ENCODE results near the gene CHRNG. TPM values are rescaled to one million over a fixed set of nuclear protein-coding genes. Genes with fewer than 3 reads are reported as not detected.

Gene CHRNG
- total and polyA plus RNA-seq, 2 experiments from 2014 or later: not detected

DNA sequence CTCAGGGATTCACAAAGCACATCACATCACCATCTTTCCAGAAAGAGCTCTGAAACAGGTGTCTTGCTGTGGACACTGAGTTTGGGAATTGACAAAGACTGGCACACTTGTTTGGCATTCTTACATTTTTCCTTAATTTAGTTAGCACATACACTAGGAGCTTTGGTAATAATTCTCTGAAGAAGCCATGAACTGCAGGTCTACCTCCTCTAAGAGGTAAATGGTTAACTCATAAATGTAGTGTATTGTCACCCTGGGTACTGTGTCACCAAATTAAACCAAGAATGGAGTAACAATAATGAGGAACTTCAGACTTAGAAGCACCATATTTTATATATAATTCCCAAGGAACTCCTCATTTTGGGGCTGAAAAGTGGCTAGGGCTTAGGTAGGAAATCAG is 33.5 kb downstream of the CHRNG start:
- no peak for DNase-seq (ENCODE audit: low spot score)
- H4K20me1 ChIP-seq (ENCODE audit: insufficient read depth, poor library complexity, severe bottlenecking): no peaks in the 10 kb centered on the region
- no peak overlapping the region for H2AFZ ChIP-seq
- H3K4me2 ChIP-seq: no peak overlapping the region
- H3K9me2 ChIP-seq (replicated peaks; ENCODE audit: insufficient read depth): no peaks in the 10 kb centered on the region
- H3K9me3 ChIP-seq (ENCODE audit: low read depth): no peaks in the 10 kb centered on the region
- H3K27ac ChIP-seq: peak overlapping the region; percentile 29
- TF ChIP-seq EZH2phosphoT487 (IDR thresholded peaks at IDR 0.05; ENCODE audit: low read depth, severe bottlenecking, unreplicated experiment) (no peak), EZH2 (IDR thresholded peaks at IDR 0.05; ENCODE audit: borderline replicate concordance) (no peak)
- TF ChIP-seq, protein P1, sequence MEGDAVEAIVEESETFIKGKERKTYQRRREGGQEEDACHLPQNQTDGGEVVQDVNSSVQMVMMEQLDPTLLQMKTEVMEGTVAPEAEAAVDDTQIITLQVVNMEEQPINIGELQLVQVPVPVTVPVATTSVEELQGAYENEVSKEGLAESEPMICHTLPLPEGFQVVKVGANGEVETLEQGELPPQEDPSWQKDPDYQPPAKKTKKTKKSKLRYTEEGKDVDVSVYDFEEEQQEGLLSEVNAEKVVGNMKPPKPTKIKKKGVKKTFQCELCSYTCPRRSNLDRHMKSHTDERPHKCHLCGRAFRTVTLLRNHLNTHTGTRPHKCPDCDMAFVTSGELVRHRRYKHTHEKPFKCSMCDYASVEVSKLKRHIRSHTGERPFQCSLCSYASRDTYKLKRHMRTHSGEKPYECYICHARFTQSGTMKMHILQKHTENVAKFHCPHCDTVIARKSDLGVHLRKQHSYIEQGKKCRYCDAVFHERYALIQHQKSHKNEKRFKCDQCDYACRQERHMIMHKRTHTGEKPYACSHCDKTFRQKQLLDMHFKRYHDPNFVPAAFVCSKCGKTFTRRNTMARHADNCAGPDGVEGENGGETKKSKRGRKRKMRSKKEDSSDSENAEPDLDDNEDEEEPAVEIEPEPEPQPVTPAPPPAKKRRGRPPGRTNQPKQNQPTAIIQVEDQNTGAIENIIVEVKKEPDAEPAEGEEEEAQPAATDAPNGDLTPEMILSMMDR (IDR thresholded peaks at IDR 0.05; ENCODE audit: poor library complexity): no peak
- no peaks in the 10 kb centered on the region for H3K79me2 ChIP-seq
- H3K4me3 ChIP-seq: no peak overlapping the region
- H3K27me3 ChIP-seq: no peaks in the 10 kb centered on the region
- H3K36me3 ChIP-seq (replicated peaks; ENCODE audit: insufficient read depth, low read depth): no peaks in the 10 kb centered on the region
- H3K4me1 ChIP-seq (ENCODE audit: insufficient read depth): no peaks in the 10 kb centered on the region

DNA sequence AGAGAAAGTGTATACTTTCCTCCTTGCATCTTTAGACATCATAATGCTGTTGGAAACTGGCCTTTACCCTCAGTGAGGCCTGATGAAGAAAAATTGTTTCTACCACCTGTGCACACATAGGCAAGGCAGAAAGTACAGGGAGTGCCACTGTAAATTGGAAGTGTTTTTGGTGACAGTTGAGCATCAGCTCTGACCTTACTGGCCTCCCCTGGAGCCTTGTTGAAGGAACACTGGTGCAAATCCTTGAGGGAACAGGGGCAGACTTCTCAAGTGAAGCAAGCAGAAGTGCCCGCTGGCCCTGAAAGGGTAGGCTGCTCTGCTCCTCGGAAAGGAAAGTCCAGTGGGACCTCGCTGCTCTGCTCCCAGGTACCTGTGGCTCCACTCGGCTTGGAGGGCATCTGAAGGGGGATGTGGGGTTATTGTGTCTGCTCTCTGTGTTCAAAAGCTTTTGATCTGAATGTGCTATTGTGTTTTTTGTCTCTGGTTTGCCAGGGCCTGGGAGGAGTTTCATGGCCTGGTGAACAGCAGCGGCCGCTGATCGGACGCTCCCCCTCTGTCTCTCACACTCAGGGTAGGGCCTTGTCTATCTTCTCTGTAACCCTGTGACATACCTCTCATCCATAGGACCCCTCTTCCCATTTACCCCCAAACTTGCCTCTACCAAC is 34.4 kb downstream of the CHRNG start:
- no peak for DNase-seq (ENCODE audit: low spot score)
- no peaks in the 10 kb centered on the region for H3K27me3 ChIP-seq
- no peaks in the 10 kb centered on the region for H4K20me1 ChIP-seq (ENCODE audit: insufficient read depth, poor library complexity, severe bottlenecking)
- H2AFZ ChIP-seq: no peak overlapping the region
- TF ChIP-seq EZH2 (IDR thresholded peaks at IDR 0.05; ENCODE audit: borderline replicate concordance) (no peak), EZH2phosphoT487 (IDR thresholded peaks at IDR 0.05; ENCODE audit: low read depth, severe bottlenecking, unreplicated experiment) (no peak)
- TF ChIP-seq, protein P1 (IDR thresholded peaks at IDR 0.05; ENCODE audit: poor library complexity): no peak
- no peak overlapping the region for H3K4me2 ChIP-seq
- WGBS (ENCODE audit: low lambda C conversion rate, missing lambda C conversion rate): 98% methylated on average over 8 of the region's 8 CpGs
- no peaks in the 10 kb centered on the region for H3K9me2 ChIP-seq (replicated peaks; ENCODE audit: insufficient read depth)
- peak overlapping the region; percentile 77 for H3K27ac ChIP-seq
- H3K4me3 ChIP-seq: no peak overlapping the region
- no peaks in the 10 kb centered on the region for H3K4me1 ChIP-seq (ENCODE audit: insufficient read depth)
- no peaks in the 10 kb centered on the region for H3K36me3 ChIP-seq (replicated peaks; ENCODE audit: insufficient read depth, low read depth)
- H3K9me3 ChIP-seq (ENCODE audit: low read depth): no peaks in the 10 kb centered on the region
- no peaks in the 10 kb centered on the region for H3K79me2 ChIP-seq

DNA sequence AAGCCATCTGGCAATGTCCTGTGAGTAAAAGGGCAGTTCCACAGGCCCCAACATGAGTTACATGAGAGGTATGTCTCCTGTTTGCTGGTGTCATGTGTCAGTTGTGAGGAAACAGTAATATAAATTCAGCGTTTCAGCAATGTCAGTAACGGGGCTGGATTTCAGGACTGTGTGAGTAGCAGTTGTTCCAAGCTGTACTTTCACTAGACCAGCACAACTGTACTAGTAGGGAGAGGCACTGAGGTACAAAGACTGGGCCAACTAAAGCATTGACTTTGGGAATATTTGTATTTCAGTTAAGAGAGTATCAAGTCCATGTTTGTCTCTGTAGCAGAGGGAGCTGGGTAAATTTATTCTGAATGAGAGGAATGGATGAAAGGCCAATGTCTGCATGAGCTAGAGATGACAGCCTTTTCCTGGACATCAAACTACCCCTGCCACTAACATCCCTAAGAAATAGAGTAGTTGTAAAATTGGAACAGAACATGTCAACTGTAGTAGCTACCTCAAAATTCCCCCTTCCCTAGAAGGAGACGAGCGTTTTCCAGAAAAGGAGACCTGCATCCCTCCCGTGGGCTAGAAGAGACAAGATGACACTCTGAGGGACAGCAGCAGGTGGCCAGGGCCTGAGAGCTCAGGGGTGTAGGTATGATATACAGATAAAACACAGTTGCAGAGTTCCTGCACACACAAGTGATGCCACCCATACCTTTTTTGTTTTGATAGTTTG is 35.3 kb downstream of the CHRNG start:
- no peaks in the 10 kb centered on the region for H3K27me3 ChIP-seq
- H3K79me2 ChIP-seq: no peaks in the 10 kb centered on the region
- peak overlapping the region; percentile 77 for H3K27ac ChIP-seq
- no peaks in the 10 kb centered on the region for H3K9me2 ChIP-seq (replicated peaks; ENCODE audit: insufficient read depth)
- DNase-seq (ENCODE audit: low spot score): peak; percentile 20
- H3K36me3 ChIP-seq (replicated peaks; ENCODE audit: insufficient read depth, low read depth): no peaks in the 10 kb centered on the region
- 74% methylated on average over 5 of the region's 5 CpGs for WGBS (ENCODE audit: low lambda C conversion rate, missing lambda C conversion rate)
- no peaks in the 10 kb centered on the region for H4K20me1 ChIP-seq (ENCODE audit: insufficient read depth, poor library complexity, severe bottlenecking)
- no peak overlapping the region for H3K4me2 ChIP-seq
- TF ChIP-seq, protein P1 (IDR thresholded peaks at IDR 0.05; ENCODE audit: poor library complexity): no peak
- TF ChIP-seq EZH2phosphoT487 (IDR thresholded peaks at IDR 0.05; ENCODE audit: low read depth, severe bottlenecking, unreplicated experiment) (no peak), EZH2 (IDR thresholded peaks at IDR 0.05; ENCODE audit: borderline replicate concordance) (no peak)
- no peaks in the 10 kb centered on the region for H3K9me3 ChIP-seq (ENCODE audit: low read depth)
- no peaks in the 10 kb centered on the region for H3K4me1 ChIP-seq (ENCODE audit: insufficient read depth)
- H2AFZ ChIP-seq: no peak overlapping the region
- no peak overlapping the region for H3K4me3 ChIP-seq

Measured in hepatocyte (in vitro differentiated cells).